ENCODE measurements around the gene ZNF311.

Gene ZNF311

GRCh38 chr6:29005183-29005885, at the start of gene ZNF311:
Gene ZNF311, minus strand, starts transcription at chr6:29005315. Its CDS starts 1,361 bp downstream, at chr6:29003954.
- peak within 1 kb of the TSS; percentile 61 for H3K4me3 ChIP-seq (ENCODE audit: low read depth, low read length)
- DNase-seq (ENCODE audit: low read depth), result no peak

DNA sequence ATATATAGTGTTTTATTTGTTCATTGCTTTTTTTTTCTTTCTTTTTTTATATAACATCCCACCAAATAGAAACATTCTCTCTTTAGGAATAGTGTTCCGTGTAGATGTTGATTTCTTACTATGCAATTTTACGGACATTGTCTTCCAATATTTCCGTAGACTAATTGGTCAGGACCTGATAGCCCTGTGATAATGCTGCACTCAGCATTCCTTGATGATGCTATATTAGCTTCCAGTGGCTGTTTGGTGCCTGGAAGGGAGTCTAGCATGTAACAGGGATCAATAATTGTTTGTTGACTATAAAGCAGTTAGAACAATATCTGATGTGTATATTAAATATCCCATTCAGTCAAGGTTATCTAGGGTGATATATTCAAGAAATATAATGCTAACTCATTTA, 46.6 kb upstream of the ZNF311 start:
- H3K4me3 ChIP-seq (ENCODE audit: low read depth, low read length), result no peak overlapping the region
- DNase-seq (ENCODE audit: low read depth), result no peak

DNA sequence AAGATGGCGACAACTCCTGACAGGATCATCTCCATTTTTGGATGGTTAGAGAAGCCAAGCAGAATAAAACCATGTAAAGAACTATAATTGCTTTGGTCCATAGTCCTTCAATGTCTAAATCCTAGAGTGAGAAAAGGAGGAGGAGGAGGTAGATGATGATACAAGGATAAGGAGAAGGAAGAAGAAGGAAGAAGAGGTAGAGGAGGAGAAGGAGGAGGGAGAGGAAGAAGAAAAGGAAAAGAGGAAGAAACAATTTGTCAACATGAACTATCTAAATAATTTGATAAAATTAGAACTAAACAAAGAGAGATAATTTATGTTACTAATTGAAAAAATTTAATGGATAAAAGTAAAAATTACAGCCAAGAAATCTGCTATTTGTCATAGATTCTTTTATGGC, 40.0 kb upstream of the ZNF311 start, which contains the start of gene OR2W1:
TSS of gene OR2W1 (minus strand) at position 101 of the 400 bp plus-strand sequence. CDS start at position 101, 0 bp downstream.
- no peak within 1 kb of the TSS for H3K4me3 ChIP-seq (ENCODE audit: low read depth, low read length)
- no peak for DNase-seq (ENCODE audit: low read depth)

GRCh38 chr6:29035951-29036350, 30.8 kb upstream of the ZNF311 start:
- DNase-seq (ENCODE audit: low read depth), result no peak
- no peak overlapping the region for H3K4me3 ChIP-seq (ENCODE audit: low read depth, low read length)

DNA sequence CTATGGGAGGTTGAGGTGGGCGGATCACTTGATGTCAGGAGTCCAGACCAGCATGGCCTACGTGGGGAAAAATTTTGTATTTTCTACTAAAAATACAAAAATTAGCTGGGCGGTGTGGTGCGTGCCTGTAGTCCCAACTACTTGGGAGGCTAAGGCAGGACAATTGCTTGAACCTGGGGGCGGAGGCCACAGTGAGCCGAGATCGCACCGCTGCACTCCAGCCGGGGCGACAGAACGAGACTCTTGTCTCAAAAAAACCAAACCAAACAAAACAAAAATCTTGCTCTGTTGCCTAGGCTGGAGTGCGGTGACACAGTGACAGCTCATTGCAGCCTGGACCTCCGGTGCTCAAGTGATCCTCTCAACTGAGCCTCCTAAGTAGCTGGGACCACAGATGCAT, 23.7 kb upstream of the ZNF311 start:
- no peak overlapping the region for H3K4me3 ChIP-seq (ENCODE audit: low read depth, low read length)
- no peak for DNase-seq (ENCODE audit: low read depth)

GRCh38 chr6:29025927-29026585, 20.9 kb upstream of the ZNF311 start:
- DNase-seq (ENCODE audit: low read depth), result no peak
- no peak overlapping the region for H3K4me3 ChIP-seq (ENCODE audit: low read depth, low read length)

DNA sequence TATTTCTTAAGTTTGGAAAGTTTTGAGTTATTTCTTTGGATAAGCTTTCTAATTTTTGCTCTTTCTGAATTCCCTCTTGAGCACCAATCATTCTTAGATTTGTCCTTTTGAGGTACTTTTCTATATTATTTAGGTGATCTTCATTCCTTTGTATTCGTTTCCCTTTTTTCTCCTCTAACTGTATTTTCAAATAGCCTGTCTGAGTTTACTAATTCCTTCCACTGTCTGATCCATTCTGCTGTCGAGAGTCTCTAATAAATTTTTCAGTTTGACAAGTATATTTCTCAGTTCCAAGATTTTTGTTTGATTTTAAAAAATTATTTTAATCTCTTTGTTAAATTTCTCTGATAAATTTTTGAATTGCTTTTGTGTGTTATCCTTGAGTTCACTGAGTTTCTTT, 16.3 kb upstream of the ZNF311 start:
- no peak for DNase-seq (ENCODE audit: low read depth)
- H3K4me3 ChIP-seq (ENCODE audit: low read depth, low read length), result no peak overlapping the region

DNA sequence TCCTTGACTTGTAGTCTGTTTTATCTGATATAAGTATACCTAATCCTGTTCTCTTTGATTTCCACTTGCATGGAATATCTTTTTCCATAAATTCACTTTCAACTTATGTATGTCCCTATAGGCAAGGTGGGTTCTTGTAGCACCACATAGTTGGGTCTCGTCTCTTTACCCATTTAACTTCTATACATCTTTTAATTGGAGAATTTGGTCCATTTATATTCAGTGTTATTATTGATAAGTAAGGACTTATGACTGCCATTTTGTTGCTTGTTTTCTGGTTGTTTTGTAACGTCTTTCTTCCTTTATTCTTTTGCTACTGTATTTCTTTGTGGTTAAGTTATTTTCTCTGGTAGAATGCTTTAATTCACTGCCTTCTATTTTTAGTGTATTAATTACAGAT, 14.5 kb upstream of the ZNF311 start:
- DNase-seq (ENCODE audit: low read depth), result no peak
- H3K4me3 ChIP-seq (ENCODE audit: low read depth, low read length), result no peak overlapping the region

DNA sequence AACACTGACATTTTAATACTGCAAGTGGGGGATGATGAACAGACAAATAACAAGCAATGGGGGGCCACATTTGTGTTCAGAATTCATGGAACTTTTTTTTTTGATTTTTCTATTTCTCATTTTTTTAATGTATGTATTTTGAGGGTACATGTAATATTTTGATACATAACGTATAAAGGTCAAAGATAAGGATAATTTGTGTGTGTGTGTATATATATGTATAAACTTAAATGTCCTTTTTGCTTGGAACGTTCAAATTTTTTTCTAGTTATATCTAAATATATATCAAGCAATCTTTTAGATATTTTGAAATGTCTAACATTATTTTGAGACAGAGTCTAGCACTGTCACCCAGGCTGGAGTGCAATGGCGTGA, 12.3 kb upstream of the ZNF311 start:
- H3K4me3 ChIP-seq (ENCODE audit: low read depth, low read length), result no peak overlapping the region
- no peak for DNase-seq (ENCODE audit: low read depth)

- peak overlapping the region; percentile 64 for H3K4me3 ChIP-seq (ENCODE audit: low read depth, low read length)
- peak; percentile 27 for DNase-seq (ENCODE audit: low read depth)
Measured at GRCh38 chr6:29016559-29017427, 11.7 kb upstream of the ZNF311 start.

DNA sequence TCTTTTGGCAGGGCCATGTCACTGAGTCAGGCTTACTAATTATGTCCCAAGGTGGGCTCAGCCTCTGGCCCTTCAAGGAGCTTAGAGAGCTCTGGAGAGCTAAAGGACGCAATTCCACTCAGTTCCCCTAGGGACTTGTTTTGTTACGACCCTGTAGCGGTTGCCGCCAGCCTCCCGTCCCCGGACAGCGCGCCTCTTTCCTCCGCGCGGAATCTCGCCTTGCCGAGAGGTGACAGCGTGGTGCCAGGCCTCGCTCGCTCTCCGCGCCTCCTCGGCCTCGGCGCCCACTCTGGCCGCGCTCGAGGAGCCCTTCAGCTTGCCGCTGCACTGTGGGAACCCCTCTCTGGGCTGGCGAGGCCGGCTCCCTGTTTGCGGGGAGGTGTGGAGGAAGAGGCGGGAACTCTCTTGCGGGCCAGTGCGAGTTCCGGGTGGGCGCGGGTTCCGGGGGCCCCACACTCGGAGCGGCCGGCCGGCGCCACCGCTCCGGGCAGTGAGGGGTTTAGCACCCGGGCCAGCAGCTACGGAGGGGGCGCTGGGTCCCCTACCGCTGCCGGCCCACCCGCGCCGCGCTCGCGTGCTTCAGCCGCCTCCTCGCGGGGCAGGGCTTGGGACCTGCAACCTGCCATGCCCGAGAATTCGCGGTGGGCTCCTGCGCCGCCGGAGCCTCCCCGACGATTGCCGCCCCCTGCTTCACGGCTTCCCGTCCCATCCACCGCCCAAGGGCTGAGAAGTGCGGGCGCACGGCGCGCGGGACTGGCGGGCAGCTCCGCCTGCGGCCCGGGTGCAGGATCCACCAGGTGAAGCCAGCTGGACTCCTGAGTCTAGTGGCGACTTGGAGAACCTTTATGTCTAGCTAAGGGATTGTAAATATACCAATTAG, 9.9 kb upstream of the ZNF311 start:
- peak overlapping the region; percentile 34 for H3K4me3 ChIP-seq (ENCODE audit: low read depth, low read length)
- no peak for DNase-seq (ENCODE audit: low read depth)

DNA sequence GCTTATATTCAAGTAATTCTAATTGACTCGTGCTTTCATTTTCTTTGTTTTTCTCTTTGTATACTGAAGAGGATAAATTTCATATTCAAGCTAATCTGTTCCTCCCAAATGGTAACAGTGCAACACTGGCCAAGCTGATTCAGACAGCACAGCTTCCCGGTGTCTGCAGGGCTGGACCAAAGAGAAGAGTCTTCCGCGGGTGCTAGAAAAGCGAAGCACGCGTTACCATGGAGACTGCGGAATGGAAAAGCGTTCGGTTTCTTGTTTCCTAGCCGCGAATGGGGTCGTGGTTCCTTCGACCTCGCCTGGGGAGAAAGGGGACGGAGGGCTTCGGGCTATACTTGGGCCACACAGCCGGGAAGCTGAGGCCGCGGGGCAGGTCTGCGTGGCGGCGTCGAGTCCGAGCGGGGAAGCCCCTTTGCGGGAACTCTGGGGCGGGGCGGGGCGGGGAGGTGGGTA, 6.2 kb upstream of the ZNF311 start:
- DNase-seq (ENCODE audit: low read depth), result no peak
- peak overlapping the region; percentile 67 for H3K4me3 ChIP-seq (ENCODE audit: low read depth, low read length)

DNA sequence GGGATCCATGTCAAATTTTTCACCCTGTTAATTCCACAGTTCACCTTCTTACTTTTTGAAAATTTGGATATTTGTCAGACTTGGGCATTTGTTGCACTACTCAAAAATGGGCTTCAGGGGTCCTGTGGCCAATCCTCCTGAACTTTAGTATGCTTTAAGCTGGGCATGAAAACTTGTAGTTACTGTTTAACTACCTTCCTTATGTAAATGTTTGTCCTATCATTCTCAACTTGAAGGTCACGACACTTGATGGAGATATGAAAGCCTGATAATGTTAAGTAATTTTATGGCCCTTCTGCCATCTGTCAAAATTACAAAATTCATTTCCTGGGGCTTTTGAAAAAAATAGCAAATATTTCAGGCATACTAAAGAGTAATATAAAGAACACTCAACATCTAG, 4.2 kb upstream of the ZNF311 start:
- no peak overlapping the region for H3K4me3 ChIP-seq (ENCODE audit: low read depth, low read length)
- DNase-seq (ENCODE audit: low read depth), result no peak

- no peak for DNase-seq (ENCODE audit: low read depth)
- no peak overlapping the region for H3K4me3 ChIP-seq (ENCODE audit: low read depth, low read length)
Measured at GRCh38 chr6:29008089-29008488, 3.0 kb upstream of the ZNF311 start.

GRCh38 chr6:28996844-28997510, 8.1 kb downstream of the ZNF311 start:
- no peak for DNase-seq (ENCODE audit: low read depth)

DNA sequence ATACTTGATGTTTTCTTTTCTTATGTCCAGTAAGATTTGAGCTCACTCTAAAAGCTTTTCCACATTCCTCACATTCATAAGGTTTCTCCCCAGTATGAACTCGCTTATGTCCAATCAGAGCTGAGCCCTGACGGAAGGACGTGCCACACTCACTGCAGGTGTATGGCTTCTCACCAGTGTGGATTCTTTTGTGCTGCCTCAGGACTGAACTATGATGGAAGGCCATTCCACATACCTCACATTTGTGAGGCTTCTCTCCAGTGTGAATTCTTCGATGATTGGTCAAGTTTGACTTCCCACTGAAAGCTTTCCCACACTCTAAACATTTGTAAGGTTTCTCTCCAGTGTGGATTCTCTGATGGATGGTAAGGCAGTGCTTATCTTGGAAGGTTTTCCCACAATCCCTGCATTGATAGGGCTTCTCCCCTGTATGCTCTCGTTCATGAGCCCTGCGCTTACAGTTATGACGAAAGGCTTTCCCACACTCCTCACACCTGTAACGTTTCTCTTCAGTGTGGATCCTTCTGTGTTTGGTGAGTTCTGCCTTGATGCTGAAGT, 9.9 kb downstream of the ZNF311 start:
- no peak for DNase-seq (ENCODE audit: low read depth)
- no peak overlapping the region for H3K4me3 ChIP-seq (ENCODE audit: low read depth, low read length)

More at GRCh38 chr6:28996844-28997510, 8.1 kb downstream of the ZNF311 start:
- H3K4me3 ChIP-seq (ENCODE audit: low read depth, low read length), result no peak overlapping the region

DNA sequence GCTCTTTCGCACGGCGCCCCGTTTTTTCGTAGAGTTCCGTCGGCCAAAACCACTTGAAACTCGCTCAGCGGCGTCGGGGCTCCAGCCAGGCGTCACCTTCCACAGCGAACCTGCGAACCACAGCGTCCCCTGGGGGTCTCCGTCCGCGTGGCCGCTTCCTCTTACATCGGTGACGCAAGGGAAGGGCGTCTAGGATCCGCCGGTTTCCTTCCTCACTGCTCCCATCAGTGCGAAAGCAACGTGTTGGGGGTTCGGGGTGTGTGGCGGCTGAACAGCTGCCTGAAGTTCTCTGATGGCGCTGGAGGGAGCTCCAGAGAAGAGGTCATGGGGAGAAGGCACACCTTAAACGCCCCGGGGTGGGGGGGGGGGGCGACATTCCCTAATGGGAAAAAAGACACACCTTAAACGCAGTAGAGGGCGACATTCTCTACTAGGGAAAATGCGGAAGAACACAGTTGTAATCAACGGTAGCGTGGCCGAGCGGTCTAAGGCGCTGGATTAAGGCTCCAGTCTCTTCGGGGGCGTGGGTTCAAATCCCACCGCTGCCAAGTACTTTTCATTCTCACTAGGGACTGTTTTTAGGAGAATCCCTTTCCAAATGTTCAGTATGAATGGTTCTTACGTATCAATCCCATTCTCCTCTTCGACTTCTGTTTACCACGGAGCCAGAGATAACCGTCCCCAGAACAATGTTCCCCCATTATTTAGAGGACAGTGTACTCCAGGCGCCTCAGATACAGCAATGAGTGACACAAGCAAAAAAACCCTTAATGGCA, 16.4 kb downstream of the ZNF311 start:
- peak overlapping the region; percentile 45 for H3K4me3 ChIP-seq (ENCODE audit: low read depth, low read length)

More for the DNA sequence above, 16.4 kb downstream of the ZNF311 start:
- DNase-seq (ENCODE audit: low read depth), result no peak
